Stimulated activated CD4-positive, alpha-beta T cell treated with anti-CD3 and anti-CD28 coated beads, Interleukin-15, amount 100 ng/mL, for 48 hours (primary cell): ENCODE measurements around the gene SLC9A9.

ENCODE experiments used
- DNase-seq, 2 donors: peaks; one replicate each; pipeline ENCODE4 v3.0.0-alpha.2; 2020; ENCODE audit warnings: low read depth in 2 of 2

The SLC9A9 gene

GRCh38 chr3:143648708-143649107 is 199.6 kb downstream of the SLC9A9 start:
- no peak for DNase-seq

GRCh38 chr3:143648218-143648617 is 200.1 kb downstream of the SLC9A9 start:
- DNase-seq = no peak

- DNase-seq = no peak
Measured at GRCh38 chr3:143644370-143645089, 203.7 kb downstream of the SLC9A9 start.

DNA sequence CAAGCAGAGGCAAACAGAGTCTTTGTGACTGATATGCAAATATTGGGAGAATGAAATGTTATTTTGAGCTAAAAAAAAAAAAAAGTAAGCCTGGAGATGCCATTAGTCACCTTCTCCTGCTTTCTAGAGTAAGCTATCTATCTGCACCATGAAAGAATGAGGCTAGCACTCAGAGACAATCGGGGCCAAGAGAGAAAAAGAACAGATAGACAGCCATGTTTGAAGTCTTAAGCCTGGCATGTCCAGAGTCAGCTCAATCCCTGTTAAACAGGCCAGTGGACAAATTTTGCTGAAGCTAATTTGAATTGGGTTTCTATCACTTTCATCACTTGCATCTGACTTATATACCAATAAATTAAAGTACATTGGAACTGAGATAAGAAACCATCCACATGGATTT is 204.4 kb downstream of the SLC9A9 start:
- DNase-seq = no peak

GRCh38 chr3:143640774-143641173 is 207.5 kb downstream of the SLC9A9 start:
- no peak for DNase-seq

DNA sequence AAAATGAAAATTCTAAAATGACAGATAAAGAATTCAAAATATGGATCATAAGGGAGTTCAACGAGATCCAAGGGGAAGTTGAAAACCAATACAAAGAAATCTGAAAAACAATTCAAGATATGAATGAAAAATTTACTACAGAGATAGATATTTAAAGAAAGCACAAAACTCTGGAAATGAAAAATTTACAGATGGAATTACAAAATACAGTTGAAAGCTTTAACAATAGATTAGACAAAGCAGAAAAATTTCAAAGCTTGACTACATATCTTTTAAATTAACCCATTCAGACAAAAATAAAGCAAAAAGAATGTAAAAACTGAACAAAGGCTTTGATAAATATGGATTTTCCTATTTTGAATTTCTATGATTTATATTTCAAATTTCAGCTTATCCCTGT is 211.1 kb downstream of the SLC9A9 start:
- no peak for DNase-seq

DNA sequence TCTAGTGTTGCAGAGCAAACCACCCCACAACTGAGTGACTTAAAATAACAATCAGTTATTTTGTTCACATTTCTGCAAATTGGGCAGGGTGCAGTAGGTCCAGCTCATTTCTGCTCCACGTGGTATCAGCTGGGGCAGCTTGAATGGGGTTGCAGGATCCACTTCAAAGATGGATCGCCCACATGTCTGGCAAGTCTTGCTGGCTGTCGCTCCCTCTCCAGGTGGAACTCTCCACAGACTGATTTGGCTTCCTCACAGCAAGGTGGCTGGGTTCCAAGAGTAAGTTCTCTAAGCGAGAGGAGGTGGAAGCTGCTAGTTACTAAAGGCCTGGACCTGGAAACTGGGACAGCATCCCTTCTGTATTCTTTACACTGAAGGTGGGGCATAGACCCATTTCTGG is 213.3 kb downstream of the SLC9A9 start:
- DNase-seq = no peak

GRCh38 chr3:143634427-143634826 is 213.8 kb downstream of the SLC9A9 start:
- no peak for DNase-seq

DNA sequence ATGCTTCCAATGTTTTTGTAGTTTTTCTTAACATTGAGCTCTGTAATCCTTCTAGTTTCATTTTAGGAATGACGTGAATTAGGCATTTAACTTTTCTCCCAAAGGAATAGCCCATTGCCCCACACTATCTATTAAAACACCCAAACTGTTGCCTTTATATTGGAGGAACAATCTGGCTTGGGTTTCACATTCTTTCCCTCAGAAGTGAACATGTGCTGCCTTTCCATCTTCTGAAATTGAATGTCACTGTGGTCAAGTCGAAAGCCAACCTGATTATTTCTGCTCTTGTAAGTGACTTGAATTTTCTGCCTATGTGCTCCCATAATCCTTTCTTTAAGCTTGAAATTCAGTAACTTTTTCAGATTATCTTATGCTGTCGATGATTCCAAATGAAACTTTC is 214.5 kb downstream of the SLC9A9 start:
- DNase-seq = no peak

GRCh38 chr3:143629726-143630125 is 218.5 kb downstream of the SLC9A9 start:
- no peak for DNase-seq

DNA sequence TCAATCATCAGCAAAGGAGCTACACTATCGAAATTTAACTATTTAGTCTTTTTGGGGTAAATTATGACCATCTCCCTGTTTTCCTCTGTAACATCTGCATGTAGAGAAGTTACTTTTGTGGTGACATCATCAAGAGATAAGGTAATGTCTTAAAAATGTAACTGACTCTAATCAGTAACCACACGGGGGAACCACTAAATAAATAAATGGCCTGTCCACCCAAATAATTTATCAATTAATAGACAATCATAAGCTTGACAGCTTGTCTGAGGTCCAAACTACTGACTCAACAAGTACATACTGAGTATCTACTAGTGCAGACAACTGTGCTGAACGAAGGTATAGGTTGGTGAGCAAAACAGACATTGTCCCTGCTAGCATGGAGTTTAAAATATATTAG is 219.3 kb downstream of the SLC9A9 start:
- DNase-seq = no peak

- DNase-seq = peak; percentile 31 to 32
Measured at GRCh38 chr3:143627336-143627735, 220.9 kb downstream of the SLC9A9 start.

DNA sequence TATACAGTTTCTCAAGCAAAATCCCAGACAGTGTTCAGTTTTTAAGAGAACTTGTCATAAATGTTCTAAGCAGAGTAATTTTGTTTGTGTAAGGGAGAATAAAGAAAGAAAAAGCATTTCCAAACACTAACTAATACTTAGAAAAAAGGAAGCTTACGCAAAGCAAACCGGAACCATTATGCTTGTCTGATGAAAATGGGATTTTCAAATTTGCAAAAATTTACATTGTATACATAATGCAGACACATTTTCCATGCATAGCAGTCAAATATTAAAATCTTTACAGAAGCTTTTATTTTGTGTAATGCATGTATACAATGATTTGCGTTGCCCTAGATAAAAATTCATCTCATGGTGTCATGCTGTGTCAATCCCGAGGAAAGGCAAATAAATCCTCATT is 229.0 kb downstream of the SLC9A9 start:
- DNase-seq = no peak

- DNase-seq = no peak
Measured at GRCh38 chr3:143617050-143617449, 231.2 kb downstream of the SLC9A9 start.

DNA sequence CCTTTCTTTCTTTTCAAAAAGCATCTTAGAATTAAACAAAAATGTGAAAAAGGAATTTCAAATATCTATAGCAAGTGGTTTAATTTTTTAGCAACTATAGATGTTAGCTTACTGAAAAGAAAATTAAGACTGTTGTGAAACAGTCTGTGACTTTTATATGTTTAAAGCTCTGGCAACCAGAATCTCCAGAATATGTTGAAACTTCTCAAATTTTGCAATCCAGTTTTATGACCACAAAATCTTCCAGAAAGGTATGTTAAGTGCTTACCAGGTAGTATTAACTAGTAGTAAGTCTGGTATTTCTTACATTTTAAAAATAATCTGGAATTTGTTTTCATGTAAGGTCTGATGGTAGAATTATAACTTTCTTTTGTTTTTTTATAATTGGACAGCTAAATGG is 235.0 kb downstream of the SLC9A9 start:
- DNase-seq = no peak

- no peak for DNase-seq
Measured at GRCh38 chr3:143612541-143612940, 235.7 kb downstream of the SLC9A9 start.

GRCh38 chr3:143608966-143609365 is 239.3 kb downstream of the SLC9A9 start:
- DNase-seq = no peak

DNA sequence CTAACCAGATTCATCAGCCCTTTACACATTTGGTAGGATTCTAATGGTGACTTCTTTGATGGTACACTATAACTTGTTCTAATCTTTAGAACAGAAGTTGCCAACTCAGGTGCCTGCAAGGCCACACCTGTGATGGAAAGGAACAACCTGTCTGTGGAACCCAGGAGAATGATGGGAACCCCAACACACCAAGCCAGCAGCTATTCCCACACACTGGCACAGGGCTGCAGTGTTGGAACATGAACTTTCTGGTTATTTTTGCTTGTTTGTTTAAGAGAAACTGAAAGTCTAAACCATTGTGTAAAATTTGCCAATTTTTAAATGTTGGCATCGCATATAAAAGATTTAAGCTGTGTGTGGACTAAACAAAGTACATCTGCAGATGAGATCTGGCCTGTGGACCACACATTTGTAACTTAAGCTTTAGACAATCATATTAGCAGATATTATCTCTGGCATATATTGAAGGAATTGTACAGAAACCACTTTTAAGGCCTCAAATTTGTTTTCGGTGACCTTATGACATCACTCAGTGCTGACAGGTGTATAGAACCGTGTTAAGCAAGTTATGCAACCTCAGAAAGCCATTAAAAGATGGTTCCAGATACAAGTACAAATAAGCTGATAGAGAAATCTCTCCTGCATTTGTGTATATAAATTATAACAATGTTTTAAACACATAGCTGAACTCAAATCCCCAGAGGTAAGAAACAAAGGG is 242.9 kb downstream of the SLC9A9 start:
- DNase-seq = no peak

DNA sequence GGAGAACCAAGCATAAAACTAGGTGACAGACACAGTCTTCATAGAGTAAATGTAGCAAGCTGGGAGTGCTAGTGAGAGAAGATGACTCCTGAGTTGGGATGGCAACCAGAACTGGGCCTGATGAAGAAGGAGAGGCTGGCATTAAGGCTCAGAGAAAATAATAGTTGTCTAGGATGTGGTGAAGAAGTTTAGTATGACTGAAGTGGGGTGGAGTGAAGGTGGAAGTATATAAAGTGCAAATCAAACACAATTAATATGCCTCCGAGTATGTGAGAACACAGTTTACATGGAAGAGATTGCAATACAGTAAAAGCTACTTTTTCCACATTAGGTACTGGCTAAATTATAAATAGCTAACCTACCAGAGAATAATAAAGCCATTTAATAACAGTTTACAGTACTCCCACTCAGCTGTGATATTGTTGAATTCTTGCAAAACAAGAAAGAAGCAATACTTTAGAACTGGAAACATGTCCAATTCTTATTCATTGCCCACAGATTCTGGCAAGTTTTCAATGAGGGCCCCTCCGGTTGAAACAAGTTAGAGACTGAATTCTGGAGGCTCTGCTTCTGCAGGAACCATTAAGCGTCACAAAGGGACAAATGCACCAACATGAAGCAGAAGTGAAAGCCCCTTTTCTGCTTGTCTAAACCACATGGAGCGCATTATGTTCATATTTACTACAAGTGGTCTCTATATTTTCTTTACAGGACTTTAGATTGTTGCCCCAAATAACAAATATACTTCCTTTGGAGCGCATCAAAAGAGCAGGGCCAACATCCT is 243.7 kb downstream of the SLC9A9 start:
- no peak for DNase-seq

DNA sequence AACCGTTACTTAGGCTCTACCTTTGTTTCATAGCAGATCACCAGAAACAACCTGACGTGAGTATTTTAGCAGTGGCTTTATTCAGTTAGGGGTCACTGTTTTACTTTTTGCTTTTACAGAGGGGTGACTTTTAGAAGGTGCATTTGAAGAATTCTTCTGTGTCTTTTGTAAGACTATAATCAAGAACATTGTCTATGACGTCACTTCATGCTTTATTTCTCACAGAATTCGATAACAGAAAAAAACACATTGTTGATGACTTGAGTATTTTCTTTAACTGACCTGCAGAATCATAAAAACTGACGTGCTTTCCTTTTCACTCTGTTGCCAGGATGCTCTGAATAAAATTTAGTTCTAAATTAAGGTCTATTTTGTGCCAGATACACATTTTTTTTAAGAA is 244.5 kb downstream of the SLC9A9 start:
- no peak for DNase-seq

DNA sequence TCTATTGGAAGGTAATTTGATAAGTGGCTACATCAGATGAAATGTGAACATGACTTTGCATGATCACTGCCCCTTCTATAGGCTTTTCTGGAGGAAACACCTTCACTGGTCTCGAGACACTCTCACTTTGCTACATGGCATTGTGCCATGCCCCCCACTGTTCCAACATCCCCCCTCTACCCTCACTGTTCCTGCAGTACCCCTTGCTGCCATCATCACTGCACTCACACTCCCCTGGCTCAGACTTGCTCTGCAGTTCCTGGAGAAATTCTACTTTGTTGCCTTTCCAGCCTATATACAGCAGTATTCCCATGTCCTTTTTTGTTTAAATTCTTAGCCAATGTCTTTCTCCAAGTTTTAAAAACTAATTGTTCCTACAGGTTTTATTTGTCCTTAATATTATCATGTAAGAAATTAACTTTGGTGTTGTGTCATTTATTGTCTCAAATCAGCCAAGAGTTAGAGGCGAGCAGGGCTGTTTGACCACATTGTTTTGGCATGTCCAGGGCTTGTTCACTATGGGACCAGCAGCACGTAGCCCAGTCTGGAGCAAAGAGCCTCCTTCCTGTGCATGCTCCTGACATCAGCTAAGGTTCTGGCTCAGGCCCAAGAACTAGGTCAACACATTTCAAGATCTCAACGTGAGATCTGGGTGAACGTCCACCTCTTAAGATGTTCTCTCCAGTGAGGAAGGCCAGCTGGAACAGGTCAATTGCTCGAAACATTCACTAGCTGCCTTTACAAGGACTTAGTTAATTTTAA is 246.4 kb downstream of the SLC9A9 start:
- DNase-seq = no peak
